Measurements from ENCODE around the gene MYO5B. TPM values are rescaled to one million over a fixed set of nuclear protein-coding genes. Genes with fewer than 3 reads are reported as not detected.

Gene MYO5B
- total and polyA plus RNA-seq, 2 of the 4 experiments (the other 2 are of a cell fraction): 0.24 to 0.54 TPM

GRCh38 chr18:49832221-49832647, 362.7 kb downstream of the MYO5B start:
- no peak overlapping the region for H2BK15ac ChIP-seq (ENCODE audit: low read depth, low read length)
- no peak overlapping the region for H3K27ac ChIP-seq (ENCODE audit: insufficient read depth, low read length)
- H3K56ac ChIP-seq (ENCODE audit: extremely low read depth, insufficient read depth, low read length): no peak overlapping the region
- H3K9me1 ChIP-seq (ENCODE audit: insufficient read depth, low read length): peaks cover 4% of the 10 kb centered on the region; the same call in 1 of the 2 replicates
- H2BK5ac ChIP-seq (ENCODE audit: low read depth, low read length, poor library complexity, severe bottlenecking): no peak overlapping the region
- no peak overlapping the region for H2AK9ac ChIP-seq (replicated peaks; ENCODE audit: low read depth, low read length, poor library complexity)
- no peaks in the 10 kb centered on the region for H4K20me1 ChIP-seq (ENCODE audit: insufficient read depth, low read length)
- no peak overlapping the region for H3K9ac ChIP-seq (ENCODE audit: low read depth, low read length)
- intact Hi-C loops (cut with micrococcal nuclease) (no loop called here), dilution Hi-C loops (cut with HindIII; ENCODE audit: low sequenced_read_pairs, unreplicated experiment) (no loop called here), in situ Hi-C loops (cut with MboI; ENCODE audit: low sequenced_read_pairs) (no loop called here)
- H2AFZ ChIP-seq (replicated peaks; ENCODE audit: low read length, poor library complexity): no peak overlapping the region
- H3K4me3 ChIP-seq (ENCODE audit: insufficient read depth, low read depth, low read length): no peak overlapping the region
- ATAC-seq (ENCODE audit: low read depth): no peak
- POLR2A ChIA-PET (ENCODE audit: unreplicated experiment): no interaction called here
- H3K36me3 ChIP-seq (ENCODE audit: control insufficient read depth, insufficient read depth, low read length): no peaks in the 10 kb centered on the region
- no peak for DNase-seq
- no peak overlapping the region for H2BK20ac ChIP-seq (ENCODE audit: low read depth, low read length)
- no peak overlapping the region for H3K4me2 ChIP-seq (ENCODE audit: low read depth, low read length)
- no peak overlapping the region for H3K23ac ChIP-seq (ENCODE audit: low read depth, low read length)
- no peak overlapping the region for H2BK120ac ChIP-seq (ENCODE audit: low read depth, low read length)
- 0 out of 4 replicates have a peak, but pooled peaks cover 0 to 2% of the 10 kb centered on the region in 2 experiments for H3K79me1 ChIP-seq (ENCODE audit: low read depth in 1 of 2, low read length in 2 of 2)
- H2AK5ac ChIP-seq (ENCODE audit: low read depth, low read length): no peak overlapping the region
- H3K9me3 ChIP-seq (ENCODE audit: control insufficient read depth, insufficient read depth, low read length): peaks cover 7% of the 10 kb centered on the region
- H3K14ac ChIP-seq (replicated peaks; ENCODE audit: low read depth, low read length): no peak overlapping the region
- no peak overlapping the region for H4K91ac ChIP-seq (ENCODE audit: insufficient read depth, low read depth, low read length)
- H3K18ac ChIP-seq (ENCODE audit: low read depth, low read length): no peak overlapping the region
- CTCF ChIA-PET: no interaction called here
- H4K5ac ChIP-seq (ENCODE audit: low read depth, low read length): no peak overlapping the region
- peaks cover 5% of the 10 kb centered on the region; the same call in 1 of the 2 replicates for H3K4me1 ChIP-seq (ENCODE audit: control insufficient read depth, insufficient read depth, low read length)
- H3K27me3 ChIP-seq (ENCODE audit: control insufficient read depth, insufficient read depth, low read length): no peaks in the 10 kb centered on the region
- WGBS, 2 experiments (ENCODE audit: extremely low coverage in 2 of 2, insufficient read length in 1 of 2): no CpG with 5 or more reads among the region's 2 CpGs
- no peak overlapping the region for H4K8ac ChIP-seq (ENCODE audit: low read depth in 2 of 2, low read length in 2 of 2)
- BruUV-seq (replicated peaks): no TSS peak
- TF ChIP-seq MAZ (IDR thresholded peaks at IDR 0.05; ENCODE audit: borderline replicate concordance, low read depth, low read length) (no peak), FOS (IDR thresholded peaks at IDR 0.05; ENCODE audit: low read depth, low read length) (no peak)
- TF ChIP-seq, protein P1, sequence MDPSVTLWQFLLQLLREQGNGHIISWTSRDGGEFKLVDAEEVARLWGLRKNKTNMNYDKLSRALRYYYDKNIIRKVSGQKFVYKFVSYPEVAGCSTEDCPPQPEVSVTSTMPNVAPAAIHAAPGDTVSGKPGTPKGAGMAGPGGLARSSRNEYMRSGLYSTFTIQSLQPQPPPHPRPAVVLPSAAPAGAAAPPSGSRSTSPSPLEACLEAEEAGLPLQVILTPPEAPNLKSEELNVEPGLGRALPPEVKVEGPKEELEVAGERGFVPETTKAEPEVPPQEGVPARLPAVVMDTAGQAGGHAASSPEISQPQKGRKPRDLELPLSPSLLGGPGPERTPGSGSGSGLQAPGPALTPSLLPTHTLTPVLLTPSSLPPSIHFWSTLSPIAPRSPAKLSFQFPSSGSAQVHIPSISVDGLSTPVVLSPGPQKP (IDR thresholded peaks at IDR 0.05; ENCODE audit: borderline replicate concordance, low read depth, low read length): no peak
- H3K4ac ChIP-seq (ENCODE audit: low read depth, low read length): no peak overlapping the region

Measured in IMR-90 (cell line).